Stimulated activated CD4-positive, alpha-beta T cell treated with anti-CD3 and anti-CD28 coated beads, Interleukin-4, amount 100 ng/mL, for 24 hours (primary cell): ENCODE results near the gene FHDC1.

ENCODE experiments used
- DNase-seq: peaks from one replicate; pipeline ENCODE4 v3.0.0-alpha.2; 2020

FHDC1 gene

GRCh38 chr4:153014460-153014859 lies 78.3 kb downstream of the FHDC1 start:
- DNase-seq: no peak

GRCh38 chr4:153016592-153016991 lies 80.5 kb downstream of the FHDC1 start:
- DNase-seq: no peak

DNA sequence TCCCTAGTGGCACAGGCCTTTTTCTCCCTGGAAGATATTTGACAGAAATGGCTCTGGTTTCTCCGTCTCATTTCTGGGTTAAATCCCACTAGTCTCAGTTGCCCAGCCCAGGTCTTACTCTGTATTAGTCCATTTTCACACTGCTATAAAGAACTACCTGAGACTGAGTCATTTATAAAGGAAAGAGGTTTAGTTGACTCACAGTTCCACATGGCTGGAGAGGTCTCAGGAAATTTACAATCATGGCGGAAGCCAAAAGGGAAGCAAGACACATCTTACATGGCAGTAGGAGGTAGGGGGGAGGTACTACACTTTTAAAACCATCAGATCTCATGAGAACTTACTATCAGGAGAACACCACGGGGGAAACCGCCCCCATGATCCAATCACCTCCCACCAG lies 81.9 kb downstream of the FHDC1 start:
- no peak for DNase-seq

- DNase-seq: no peak
Observed at GRCh38 chr4:153018684-153019083, 82.6 kb downstream of the FHDC1 start.

DNA sequence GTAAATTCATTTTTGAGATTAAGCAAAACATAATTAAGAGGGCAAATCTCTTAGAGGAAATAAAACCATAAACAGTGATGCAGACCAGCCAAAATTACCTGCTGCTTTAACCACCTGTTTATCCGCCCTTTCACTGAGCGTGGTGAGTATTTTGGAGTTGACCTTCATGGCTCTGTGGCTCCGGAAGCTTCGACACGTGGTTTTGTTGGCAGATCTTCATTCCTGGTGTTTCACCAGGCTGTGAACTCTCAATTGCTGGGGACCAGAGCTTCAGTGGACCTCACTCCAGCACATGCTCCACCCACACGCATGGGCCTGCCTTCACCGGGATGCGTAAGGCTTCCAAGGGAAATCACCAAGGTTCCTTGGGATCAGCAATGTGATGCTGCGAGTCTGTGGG lies 83.8 kb downstream of the FHDC1 start:
- no peak for DNase-seq

GRCh38 chr4:153020457-153020856 lies 84.3 kb downstream of the FHDC1 start:
- no peak for DNase-seq

- DNase-seq: no peak
Observed at GRCh38 chr4:153021276-153021675, 85.2 kb downstream of the FHDC1 start.

GRCh38 chr4:153022241-153022715 lies 86.2 kb downstream of the FHDC1 start:
- DNase-seq: no peak

GRCh38 chr4:153023139-153023538 lies 87.0 kb downstream of the FHDC1 start:
- no peak for DNase-seq

GRCh38 chr4:153023692-153024394 lies 87.7 kb downstream of the FHDC1 start:
- DNase-seq: no peak

DNA sequence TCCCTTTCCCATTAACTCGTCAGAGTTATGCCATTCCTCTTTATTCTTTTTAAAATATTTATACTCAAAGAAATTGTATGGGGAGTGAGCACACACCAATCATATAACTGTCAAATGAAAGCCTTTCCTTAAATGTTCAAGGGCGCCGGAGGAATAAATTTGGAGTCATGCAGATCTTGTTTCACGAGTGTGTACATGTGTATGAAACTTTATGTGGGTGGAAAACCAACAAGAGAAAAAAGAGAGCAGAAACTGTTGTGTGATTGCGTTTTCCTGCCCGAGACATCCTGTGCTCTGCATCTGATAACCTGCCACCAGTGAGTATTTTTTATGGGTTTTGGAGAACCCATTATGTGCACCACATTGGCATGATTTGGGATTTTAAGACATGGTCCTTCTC lies 88.3 kb downstream of the FHDC1 start:
- no peak for DNase-seq

- no peak for DNase-seq
Observed at GRCh38 chr4:153025406-153025805, 89.3 kb downstream of the FHDC1 start.

DNA sequence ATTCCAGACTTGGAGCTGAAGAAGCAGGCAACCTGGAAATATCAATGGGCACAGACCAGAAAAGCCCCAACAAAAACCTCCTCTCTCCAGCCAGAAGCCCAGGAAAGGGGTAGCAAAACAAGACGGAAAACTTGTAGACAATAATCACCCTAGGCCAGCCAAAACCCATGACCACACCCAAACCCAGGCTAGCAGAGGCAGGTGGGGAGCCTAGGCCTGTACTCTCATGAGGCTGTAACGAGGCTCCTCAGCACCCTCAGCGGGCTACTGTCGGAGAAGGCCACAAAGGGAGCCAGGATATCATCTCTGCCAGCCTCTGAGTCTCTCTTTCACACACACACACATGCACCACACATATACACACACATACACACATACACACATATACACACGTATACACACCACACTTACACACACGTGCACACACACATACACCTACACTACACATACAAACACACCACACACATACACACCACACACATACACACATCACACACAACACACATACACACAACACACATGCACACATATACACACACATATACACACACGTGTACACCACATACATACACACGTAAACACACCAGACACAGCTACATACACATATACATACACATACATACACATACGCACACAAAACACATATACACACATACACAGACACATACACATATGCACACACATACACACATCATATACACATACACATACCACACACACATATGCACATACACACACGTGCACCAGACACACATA lies 90.6 kb downstream of the FHDC1 start:
- DNase-seq: no peak

GRCh38 chr4:153027866-153028265 lies 91.7 kb downstream of the FHDC1 start:
- no peak for DNase-seq

DNA sequence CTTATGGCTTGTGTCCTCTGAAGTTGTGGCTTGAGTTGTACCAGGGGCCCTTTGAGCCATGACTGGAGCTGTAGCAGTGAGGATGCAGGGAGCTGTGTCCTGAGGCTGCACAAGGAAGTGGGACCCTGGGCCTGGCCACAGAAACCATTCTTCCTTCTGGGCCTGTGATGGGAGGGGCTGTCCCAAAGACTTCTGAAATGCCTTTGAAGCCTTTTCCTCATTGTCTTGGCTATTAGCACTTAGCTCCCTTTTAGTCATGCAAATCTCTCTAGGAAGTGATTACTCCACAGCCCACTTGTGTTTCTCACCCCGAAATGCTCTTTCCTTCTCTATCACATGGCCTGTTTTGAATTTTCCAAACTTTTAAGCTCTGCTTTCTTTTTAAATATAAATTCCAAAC lies 92.4 kb downstream of the FHDC1 start:
- DNase-seq: no peak
